Measurements from ENCODE around the gene AXL.

AXL gene

DNA sequence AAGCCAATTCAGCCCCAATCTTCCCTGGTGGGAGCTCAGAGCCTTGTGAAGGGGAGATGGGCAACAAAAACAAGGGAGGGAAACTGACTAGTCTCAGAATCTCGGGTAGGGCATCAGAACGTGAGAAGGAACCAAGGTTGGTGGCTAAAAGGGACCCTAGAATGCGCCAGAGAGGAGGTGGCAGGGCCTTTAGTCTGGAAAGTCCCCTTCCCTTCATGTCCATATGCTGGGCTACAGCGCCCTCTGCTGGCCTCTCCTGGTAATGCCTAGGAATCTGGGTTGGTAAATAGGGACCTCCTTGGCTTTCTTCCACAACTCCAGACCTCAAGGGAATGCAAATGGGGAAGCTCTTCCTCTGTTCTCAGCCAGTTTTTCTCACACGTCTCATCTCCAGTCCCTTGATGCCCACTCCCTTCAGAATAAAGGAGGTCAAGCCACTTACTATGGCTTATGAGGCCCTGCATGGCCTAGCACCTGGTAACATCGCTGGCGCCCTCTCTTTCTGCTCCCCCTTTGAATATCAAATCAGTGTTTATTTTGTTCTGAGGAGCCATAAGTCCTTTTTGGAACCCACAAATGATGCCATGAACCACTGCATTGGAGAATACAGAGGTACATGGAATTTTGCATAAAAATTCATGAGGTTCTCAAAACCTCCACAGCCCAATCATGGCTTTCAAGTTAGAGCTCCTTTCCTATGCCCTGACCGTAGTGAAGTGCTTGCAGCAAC, 89.6 kb downstream of the AXL start:
- DNase-seq (ENCODE audit: low read depth), result peak; percentile 91

DNA sequence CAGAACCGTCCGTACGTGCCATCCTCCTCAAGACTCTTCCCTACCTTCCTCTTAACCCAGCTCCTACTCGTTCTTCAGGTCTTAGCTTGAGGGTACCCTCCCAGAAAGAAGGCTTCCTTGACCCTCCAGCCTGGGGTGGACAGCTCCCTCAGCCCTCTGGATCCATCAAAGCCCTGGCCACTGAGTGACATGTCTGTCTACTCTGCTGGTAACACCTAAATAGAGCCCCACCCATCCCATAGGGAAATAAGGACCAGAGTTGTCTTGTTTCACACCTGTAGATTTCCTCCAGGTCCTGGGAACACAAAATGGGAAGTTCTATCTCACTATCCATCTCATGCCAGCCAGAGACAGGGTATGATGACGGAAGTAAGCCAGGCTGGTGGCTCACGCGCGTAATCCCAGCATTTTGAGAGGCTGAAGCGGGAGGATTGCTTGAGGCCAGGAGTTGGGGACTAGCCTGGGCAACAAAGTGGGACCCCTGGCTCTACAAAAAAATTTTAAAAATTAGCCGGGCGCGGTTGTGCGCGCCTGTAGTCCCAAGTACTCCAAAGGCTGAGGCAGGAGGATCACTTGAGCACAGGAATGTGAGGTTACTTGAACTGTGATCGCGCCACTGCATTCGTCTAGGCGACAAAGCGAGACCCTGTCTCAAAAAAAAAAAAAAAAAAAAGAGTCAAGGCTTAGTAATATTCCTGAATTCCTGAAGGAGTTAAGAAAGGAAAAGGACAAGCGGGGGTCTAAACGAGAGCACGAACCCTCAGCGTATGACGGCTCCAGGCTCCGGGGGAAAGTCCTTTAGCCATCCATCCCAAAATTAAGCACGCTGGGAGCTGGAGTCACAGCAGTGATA, 90.4 kb downstream of the AXL start:
- DNase-seq (ENCODE audit: low read depth), result no peak

DNA sequence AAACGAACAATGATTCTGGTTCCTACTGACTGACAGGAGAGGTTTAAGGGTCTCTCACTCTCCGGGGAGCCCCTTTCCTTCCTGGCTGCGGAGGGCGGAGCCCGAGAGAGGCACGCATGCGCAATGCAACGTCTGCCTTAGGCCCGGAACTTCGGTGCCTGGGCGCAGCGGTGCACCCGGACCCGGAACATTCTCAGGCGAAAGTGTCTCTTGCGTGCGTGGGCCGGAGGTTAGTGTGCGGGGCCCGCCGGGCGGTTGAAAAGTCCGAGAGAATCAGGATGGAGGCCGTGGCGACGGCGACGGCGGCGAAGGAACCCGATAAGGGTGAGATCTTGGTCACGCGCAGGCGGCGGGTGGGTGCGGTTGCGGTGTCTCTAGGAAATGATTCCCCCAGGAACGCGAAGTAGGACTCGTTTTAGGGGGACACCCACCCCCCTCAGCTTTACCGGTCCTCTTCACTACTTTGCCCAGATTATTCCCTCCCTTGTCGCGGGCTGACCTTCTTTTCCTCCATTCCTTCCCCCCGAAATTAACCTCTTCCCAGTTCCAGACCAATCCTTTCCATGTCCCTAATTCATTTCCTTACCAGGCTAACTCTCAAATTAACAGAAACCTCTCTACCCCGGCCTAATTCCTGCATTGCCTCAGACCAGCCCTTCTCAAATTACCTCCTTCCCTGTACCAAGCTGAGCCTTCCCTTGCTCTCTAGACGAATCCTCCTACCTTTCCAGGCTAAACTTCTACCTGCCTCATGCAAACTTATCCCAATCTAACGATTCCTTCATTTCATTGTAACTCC, 91.2 kb downstream of the AXL start, which contains the start of gene CCDC97:
TSS of gene CCDC97 (plus strand) at position 140 of the 799 bp plus-strand sequence. CDS start at position 279, 139 bp downstream.
- peak; percentile 81 for DNase-seq (ENCODE audit: low read depth)

DNA sequence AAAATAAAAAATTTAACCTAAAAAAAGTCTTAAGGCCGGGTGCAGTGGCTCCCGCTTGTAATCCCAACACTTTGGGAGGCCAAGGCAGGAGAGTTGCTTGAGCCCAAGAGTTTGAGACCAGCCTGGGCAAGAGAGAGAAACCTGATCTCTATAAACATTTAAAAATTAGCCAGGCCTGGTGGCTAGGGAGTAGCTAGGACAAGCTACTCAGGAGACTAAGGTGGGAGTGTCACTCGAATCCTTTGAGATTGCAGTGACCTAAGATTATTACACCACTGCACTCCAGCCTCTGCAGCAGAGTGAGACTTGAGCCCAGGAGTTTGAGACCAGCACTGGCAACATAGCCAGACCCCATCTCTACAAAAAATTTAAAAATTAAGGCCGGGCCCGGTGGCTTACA, 92.0 kb downstream of the AXL start:
- no peak for DNase-seq (ENCODE audit: low read depth)

Measured in activated T-cell treated with anti-CD3 and anti-CD28 coated beads for 24 hours (primary cell).